Measurements from ENCODE around the gene LLCFC1.

The LLCFC1 gene

GRCh38 chr7:142957723-142958122 lies 18.4 kb downstream of the LLCFC1 start:
- Histone ChIP-seq H3K9me3 (peaks cover 54% of the 10 kb centered on the region), H3K4me3 (no peak overlapping the region), H3K4me1 (peaks cover 23% of the 10 kb centered on the region), H3K27me3 (no peaks in the 10 kb centered on the region), H3K9ac (no peak overlapping the region), H3K27ac (no peak overlapping the region), H3K36me3 (0 out of 2 replicates have a peak, but pooled peaks cover 5% of the 10 kb centered on the region), H4K20me1 (no peaks in the 10 kb centered on the region), H3K4me2 (no peak overlapping the region)
- TF ChIP-seq Cebpa-rat (IDR thresholded peaks at IDR 0.05): no peak

- Histone ChIP-seq H3K9ac (no peak overlapping the region), H3K4me2 (no peak overlapping the region), H3K27ac (no peak overlapping the region), H3K27me3 (no peaks in the 10 kb centered on the region), H3K4me3 (no peak overlapping the region), H3K4me1 (peaks cover 11% of the 10 kb centered on the region), H3K36me3 (0 out of 2 replicates have a peak, but pooled peaks cover 5% of the 10 kb centered on the region), H3K9me3 (peaks cover 40% of the 10 kb centered on the region), H4K20me1 (no peaks in the 10 kb centered on the region)
- TF ChIP-seq Cebpa-rat (IDR thresholded peaks at IDR 0.05): no peak
These were observed 19.9 kb downstream of the LLCFC1 start for GRCh38 chr7:142959202-142959601.

- no peak for TF ChIP-seq Cebpa-rat (IDR thresholded peaks at IDR 0.05)
- Histone ChIP-seq H3K9ac (no peak overlapping the region), H3K4me3 (no peak overlapping the region), H4K20me1 (no peaks in the 10 kb centered on the region), H3K9me3 (peaks cover 24% of the 10 kb centered on the region), H3K4me2 (no peak overlapping the region), H3K27me3 (no peaks in the 10 kb centered on the region), H3K36me3 (0 out of 2 replicates have a peak, but pooled peaks cover under 1% of the 10 kb centered on the region), H3K4me1 (peaks cover 11% of the 10 kb centered on the region), H3K27ac (no peak overlapping the region)
These were observed 21.8 kb downstream of the LLCFC1 start for GRCh38 chr7:142960955-142961512.

- Histone ChIP-seq H4K20me1 (no peaks in the 10 kb centered on the region), H3K9ac (no peak overlapping the region), H3K4me2 (peak overlapping the region; percentile 36), H3K27ac (peak overlapping the region; percentile 14; the same call in 1 of the 2 replicates), H3K4me1 (peaks cover 11% of the 10 kb centered on the region), H3K27me3 (no peaks in the 10 kb centered on the region), H3K9me3 (peaks cover 18% of the 10 kb centered on the region), H3K36me3 (no peaks in the 10 kb centered on the region), H3K4me3 (no peak overlapping the region)
- TF ChIP-seq Cebpa-rat (IDR thresholded peaks at IDR 0.05): no peak
These were observed 22.3 kb downstream of the LLCFC1 start for GRCh38 chr7:142961595-142961972.

- Histone ChIP-seq H3K4me2 (peak within 1 kb of the TSS; percentile 36), H3K4me3 (no peak within 1 kb of the TSS), H4K20me1 (no peaks in the 10 kb centered on the region), H3K9ac (no peak within 1 kb of the TSS), H3K27ac (peak within 1 kb of the TSS; percentile 14; the same call in 1 of the 2 replicates), H3K27me3 (no peaks in the 10 kb centered on the region), H3K9me3 (peaks cover 12% of the 10 kb centered on the region), H3K36me3 (no peaks in the 10 kb centered on the region), H3K4me1 (peaks cover 11% of the 10 kb centered on the region)
- TF ChIP-seq Cebpa-rat (IDR thresholded peaks at IDR 0.05): no peak
These were observed 23.0 kb downstream of the LLCFC1 start, which contains the start of gene KEL for GRCh38 chr7:142961973-142962926. KEL (minus strand) TSS chr7:142962363; CDS start chr7:142962206, 157 bp downstream.

- Histone ChIP-seq H3K4me2 (no peak overlapping the region), H3K36me3 (no peaks in the 10 kb centered on the region), H3K9ac (no peak overlapping the region), H4K20me1 (no peaks in the 10 kb centered on the region), H3K9me3 (peaks cover 4% of the 10 kb centered on the region), H3K4me3 (no peak overlapping the region), H3K4me1 (peaks cover 11% of the 10 kb centered on the region), H3K27me3 (no peaks in the 10 kb centered on the region), H3K27ac (no peak overlapping the region)
- no peak for TF ChIP-seq Cebpa-rat (IDR thresholded peaks at IDR 0.05)
These were observed 23.7 kb downstream of the LLCFC1 start for GRCh38 chr7:142962991-142963390.

GRCh38 chr7:142963993-142964392 lies 24.7 kb downstream of the LLCFC1 start:
- no peaks in the 10 kb centered on the region for H3K36me3 ChIP-seq
- no peak overlapping the region for H3K4me3 ChIP-seq
- H4K20me1 ChIP-seq: no peaks in the 10 kb centered on the region
- H3K9ac ChIP-seq: no peak overlapping the region
- H3K4me2 ChIP-seq: no peak overlapping the region
- H3K27ac ChIP-seq: no peak overlapping the region
- no peaks in the 10 kb centered on the region for H3K9me3 ChIP-seq
- H3K27me3 ChIP-seq: no peaks in the 10 kb centered on the region
- H3K4me1 ChIP-seq: peaks cover 11% of the 10 kb centered on the region
- no peak for TF ChIP-seq Cebpa-rat (IDR thresholded peaks at IDR 0.05)

GRCh38 chr7:142964502-142965246 lies 25.4 kb downstream of the LLCFC1 start:
- no peak overlapping the region for H3K4me2 ChIP-seq

GRCh38 chr7:142968229-142968628 lies 28.9 kb downstream of the LLCFC1 start:
- Histone ChIP-seq H3K4me1 (no peaks in the 10 kb centered on the region; the same call in 1 of the 2 replicates), H3K9me3 (peaks cover 10% of the 10 kb centered on the region), H3K4me3 (no peak overlapping the region), H3K36me3 (no peaks in the 10 kb centered on the region), H4K20me1 (no peaks in the 10 kb centered on the region), H3K4me2 (no peak overlapping the region), H3K27me3 (no peaks in the 10 kb centered on the region), H3K27ac (no peak overlapping the region), H3K9ac (no peak overlapping the region)
- no peak for TF ChIP-seq Cebpa-rat (IDR thresholded peaks at IDR 0.05)

More at GRCh38 chr7:142964502-142965246, 25.4 kb downstream of the LLCFC1 start:
- Histone ChIP-seq H3K9ac (no peak overlapping the region), H3K4me1 (peaks cover 11% of the 10 kb centered on the region), H3K27me3 (no peaks in the 10 kb centered on the region), H4K20me1 (no peaks in the 10 kb centered on the region), H3K9me3 (no peaks in the 10 kb centered on the region), H3K36me3 (no peaks in the 10 kb centered on the region), H3K27ac (no peak overlapping the region), H3K4me3 (no peak overlapping the region)
- TF ChIP-seq Cebpa-rat (IDR thresholded peaks at IDR 0.05): no peak

Measured in BLaER1 (cell line).